NCI-H510A (cell line): ENCODE data around the gene BCL2.
"Not testable (repeated sequence)": the region's sequence is repeated elsewhere in the genome, so short reads cannot be mapped to it uniquely, and the experiment has no call there.

Source experiments
- DNase-seq: peaks from one replicate; lab custom pipeline; 2025; lab: John Stamatoyannopoulos, UW

BCL2 gene

DNA sequence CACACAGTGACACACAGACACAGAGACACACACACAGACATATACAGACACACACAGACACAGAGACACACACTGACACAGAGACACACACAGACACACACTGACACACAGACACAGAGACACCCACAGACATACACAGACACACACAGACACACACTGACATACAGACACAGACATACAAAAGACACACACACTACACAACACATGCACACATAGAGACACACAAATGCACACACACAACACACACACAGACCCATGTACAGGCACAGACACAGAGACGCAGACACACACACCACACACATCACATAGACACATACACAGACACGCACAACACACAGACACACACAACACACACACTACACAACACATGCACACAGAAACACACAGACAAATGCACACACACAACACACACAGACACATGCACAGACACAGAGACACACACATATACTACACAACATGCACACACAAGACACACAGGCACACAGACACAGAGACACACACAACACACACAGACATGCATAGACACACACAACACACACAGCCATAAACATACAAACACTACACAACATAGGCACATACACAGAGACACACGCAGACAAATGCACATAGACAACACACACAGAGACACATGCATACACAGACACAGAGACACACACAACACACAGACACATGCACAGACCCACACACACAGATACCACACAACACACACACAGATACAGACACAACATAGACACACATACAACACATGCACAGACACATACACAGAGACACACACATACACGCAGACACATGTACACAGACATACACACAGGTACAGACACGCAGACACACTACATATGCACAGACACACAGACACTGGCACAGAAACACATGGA is 120.5 kb downstream of the BCL2 start:
- no peak for DNase-seq

DNA sequence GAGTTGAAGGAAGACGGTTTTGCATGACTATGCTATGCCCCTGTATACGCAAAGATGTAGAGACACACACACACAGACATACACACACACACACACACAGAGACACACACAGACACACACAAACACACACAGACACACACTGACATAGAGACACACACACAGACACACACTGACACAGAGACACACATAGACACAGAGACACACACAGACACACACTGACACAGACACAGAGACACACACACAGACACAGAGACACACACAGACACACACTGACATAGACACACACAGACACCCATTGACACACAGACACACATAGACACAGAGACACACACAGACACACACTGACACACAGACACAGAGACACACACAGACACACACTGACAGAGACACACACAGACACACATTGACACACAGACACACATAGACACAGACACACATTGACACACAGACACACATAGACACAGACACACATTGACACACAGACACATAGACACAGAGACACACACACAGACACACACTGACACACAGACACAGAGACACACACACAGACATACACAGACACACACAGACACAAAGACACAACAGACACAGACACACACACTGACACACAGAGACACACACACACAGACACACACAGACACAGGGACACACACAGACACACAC is 121.3 kb downstream of the BCL2 start:
- DNase-seq = no peak

DNA sequence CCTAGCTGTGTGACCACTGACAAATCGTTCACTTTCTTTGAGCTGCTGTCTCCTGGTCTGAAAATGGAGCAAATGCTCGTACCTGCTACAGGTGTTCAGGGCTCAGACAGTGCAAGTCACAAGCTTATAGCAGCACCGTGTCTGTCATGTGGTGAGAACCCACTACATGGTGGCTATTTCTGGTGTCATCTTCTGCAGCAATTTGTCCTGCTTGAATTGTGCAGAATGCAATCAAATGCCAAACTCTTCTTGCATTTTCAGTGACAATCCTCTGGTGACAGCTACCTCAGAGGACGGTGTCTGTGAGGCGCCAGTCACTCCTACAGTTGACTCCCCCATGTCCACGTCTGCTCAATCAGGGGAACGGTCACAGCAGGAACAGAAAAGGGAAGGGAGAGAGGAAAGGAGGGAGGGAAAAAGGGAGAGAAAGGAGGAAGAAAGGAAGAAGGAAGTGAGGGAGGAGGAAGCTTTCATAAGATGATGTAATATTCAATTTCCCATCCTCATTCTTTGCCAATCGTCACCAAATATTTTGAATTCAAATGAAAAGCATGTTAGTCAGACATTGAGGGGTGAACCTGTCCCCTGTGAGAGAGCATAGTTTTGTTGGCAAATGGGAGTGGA is 122.2 kb downstream of the BCL2 start:
- no peak for DNase-seq

DNA sequence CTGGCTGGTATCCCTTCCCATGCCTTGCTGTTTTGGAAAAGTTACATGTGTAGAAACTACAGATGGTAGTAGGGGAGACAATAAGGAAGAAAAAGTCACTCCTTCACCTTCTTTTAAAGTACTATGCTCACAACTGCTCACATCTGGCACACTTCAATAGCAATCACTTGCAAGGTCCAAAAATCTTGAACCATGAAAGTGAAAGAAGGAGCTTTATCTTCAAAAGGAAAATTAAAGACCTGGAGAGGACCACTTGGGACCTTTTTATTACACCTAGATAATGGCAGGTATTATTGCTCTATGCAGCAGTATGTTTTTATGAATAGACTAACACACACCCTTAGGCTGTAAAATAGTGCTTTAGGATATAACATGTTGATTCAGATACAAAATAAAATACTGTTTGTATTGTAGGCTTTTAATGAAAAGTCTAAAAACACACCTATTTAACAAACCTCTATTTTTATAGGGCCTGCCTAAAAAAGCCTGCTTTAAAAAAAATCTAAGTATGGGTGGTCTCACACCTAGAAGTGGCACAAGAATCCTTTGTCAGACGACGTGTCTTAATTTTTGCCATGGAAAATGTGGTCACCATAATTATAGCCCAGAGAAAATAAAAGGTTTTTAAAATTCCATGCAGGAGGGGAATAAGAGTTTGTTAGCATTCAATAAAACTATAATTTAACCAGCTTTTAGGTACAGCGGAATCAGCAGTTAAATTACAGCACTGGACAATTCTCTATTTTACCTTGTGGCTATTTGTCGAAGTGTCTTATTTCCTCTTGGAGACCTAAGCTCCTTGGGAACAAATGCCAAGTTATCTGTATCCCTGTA is 124.0 kb downstream of the BCL2 start:
- DNase-seq = no peak

DNA sequence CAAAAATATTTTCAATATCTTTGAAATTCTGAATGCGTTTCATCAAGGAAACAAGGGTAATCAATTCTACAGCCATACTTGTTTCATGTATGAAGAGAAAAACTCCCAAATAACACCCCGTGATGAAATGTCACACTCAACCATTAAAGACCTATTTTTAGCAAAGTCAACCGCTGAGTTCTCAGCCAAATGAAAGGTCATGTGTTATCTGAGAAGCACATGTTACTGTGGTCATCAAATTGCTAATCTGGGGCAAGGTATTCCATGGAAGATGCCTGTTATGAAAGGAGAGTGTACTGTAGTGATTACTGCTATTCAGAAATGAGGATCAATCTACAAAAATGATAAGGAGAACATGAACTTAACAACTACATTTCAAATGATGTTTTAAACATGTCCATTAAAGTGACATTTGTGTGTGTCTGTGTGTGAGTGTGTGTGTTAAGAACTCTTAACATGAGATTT is 126.7 kb downstream of the BCL2 start:
- DNase-seq = no peak

DNA sequence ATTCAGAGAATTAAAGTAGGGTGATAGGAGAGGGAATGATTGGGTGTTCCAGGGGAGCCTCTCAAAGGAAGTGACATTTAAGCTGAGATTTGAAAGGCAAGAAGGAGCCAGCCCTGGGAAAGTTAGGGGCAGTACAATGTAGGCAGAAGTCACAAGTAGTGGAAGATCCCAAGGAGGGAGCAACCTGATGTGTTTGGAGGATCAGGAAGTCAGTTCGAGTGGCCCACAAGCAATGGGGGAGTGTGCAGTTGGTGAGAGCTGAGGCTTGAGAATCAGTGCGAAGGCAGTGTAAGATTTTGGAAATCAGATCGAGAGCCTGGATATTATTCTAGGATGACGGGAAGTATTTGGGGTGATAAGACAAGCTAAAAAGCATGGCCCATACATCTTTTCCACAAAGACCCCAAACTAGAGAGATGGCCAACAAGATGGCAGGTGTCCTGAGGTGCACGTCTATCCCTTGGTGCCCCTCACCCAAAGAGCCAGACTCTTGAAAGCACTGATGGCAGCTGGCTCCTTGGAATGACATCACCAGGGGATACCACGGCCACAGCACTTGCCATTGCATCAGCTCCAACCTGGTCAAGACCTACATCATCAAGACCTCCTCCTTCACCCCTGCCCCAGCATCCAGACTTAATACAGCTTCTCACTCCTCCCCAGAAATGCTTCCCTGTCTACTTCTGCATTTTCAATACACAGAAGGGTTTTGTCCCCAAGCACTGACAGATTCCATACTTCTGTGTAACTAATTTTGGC is 127.3 kb downstream of the BCL2 start:
- DNase-seq = no peak

DNA sequence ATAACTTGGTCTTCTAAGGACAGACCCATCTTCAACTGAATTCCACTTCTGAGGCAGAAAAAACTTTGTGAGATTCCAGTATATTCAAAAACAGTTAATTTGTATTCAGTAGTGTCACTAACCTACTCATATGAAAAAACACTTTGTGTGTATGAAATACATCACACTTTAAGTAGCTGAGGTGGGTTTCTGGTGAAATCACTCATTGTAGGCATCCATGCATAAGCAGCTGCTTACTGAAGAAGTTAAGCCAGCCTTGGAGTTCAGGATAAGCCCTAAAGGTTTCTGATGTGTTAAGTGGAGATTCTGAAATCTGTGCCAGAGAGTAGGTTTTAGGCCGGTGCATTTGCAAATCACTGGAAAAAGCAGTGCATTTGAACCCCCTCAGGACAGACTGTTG is 128.2 kb downstream of the BCL2 start:
- DNase-seq = no peak

DNA sequence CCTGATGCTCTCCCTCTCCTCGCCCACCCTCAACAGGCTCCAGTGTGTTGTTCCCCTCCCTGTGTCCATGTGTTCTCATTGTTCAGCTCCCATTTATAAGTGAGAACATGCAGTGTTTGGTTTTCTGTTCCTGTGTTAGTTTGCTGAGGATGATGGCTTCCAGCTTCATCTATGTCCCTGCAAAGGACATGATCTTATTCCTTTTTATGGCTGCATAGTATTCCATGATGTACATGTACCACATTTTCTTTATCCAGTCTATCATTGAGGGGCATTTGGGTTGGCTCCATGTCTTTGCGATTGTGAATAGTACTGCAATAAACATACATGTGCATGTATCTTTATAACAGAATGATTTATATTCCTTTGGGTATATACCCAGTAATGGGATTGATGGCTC is 128.7 kb downstream of the BCL2 start:
- not testable (repeated sequence) for DNase-seq

DNA sequence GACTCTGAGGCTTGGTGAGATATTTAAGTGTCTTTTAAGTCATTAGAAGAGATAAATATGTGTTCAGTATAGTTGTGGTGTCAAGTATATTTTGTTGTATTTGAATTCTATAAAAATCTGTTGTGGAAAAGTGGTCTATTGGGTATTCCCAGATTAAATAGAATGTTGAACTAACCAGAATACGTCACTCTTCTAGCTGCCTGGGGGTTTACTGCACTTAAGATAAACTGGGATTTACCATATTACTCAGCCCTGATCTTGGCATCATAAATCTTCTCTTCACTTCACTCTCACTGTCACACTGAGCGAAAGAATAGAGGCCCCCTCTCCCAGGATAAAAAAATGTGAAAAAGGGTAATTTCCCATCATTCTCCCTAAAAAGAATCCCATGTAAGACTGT is 129.8 kb downstream of the BCL2 start:
- no peak for DNase-seq

DNA sequence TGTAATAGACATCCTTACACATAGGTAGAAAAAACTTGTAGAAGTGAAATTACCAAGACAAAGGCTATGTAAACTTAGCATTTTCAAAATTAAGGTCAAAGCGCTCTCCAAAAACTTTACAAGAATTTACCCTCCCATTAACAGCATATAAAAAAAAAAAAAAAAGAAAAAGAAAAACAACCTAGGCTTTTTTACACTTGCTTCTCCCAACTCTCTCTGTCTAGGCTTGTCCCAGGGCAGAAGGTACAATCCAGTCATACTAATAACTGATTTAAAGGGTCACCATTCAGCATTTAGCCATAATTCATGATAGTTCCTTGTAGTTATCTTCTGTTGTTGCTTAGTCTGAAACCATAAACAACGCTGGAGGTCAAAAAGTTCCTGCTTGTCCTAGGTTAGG is 130.5 kb downstream of the BCL2 start:
- DNase-seq = no peak

DNA sequence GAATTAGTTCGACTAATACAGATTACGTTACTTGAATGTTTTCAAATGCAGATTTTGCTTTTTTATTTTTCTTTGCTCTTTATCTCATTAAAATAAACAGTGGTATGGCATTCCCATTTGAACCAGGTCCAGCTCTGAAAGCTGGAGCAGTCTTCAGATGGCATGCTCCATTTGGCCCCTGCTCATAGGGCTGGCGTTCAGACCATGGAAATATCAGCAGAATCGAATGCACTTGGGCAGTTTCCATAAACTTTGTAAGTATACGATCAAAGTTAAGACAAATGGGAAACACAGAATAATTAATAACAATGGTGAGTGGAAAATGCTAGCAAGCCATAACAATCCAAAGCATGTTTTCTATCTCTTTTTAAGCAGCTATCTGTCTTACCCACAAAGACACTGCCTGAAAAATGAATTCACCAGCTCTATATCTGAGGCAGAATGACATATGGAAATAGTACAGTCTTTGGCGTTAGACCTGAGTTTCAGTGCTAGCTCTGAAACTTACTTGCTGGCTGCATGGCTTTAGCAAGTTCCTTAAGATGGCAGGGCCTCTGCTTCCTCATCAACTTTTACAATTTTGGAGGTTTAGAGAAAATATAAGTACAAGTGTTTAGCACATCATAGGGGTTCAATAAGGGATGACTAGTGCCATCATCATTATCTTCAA is 131.6 kb downstream of the BCL2 start:
- DNase-seq = no peak

DNA sequence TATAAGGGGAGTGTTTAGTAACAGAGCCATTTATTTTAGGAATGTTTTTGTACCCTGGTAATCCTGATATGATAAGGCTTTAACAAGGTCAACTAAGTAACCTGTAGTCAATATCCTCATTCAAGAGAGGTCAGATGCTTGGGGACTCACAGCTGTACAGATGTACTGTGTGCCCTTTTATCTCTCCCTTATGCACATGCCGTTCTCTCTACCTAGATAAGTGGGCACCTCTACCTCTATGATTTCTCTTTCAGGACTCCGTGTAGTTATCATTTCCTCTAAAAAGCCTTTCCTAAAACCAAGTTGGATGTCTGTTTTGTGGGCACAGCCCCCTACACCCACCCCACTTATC is 132.4 kb downstream of the BCL2 start:
- DNase-seq = no peak

DNA sequence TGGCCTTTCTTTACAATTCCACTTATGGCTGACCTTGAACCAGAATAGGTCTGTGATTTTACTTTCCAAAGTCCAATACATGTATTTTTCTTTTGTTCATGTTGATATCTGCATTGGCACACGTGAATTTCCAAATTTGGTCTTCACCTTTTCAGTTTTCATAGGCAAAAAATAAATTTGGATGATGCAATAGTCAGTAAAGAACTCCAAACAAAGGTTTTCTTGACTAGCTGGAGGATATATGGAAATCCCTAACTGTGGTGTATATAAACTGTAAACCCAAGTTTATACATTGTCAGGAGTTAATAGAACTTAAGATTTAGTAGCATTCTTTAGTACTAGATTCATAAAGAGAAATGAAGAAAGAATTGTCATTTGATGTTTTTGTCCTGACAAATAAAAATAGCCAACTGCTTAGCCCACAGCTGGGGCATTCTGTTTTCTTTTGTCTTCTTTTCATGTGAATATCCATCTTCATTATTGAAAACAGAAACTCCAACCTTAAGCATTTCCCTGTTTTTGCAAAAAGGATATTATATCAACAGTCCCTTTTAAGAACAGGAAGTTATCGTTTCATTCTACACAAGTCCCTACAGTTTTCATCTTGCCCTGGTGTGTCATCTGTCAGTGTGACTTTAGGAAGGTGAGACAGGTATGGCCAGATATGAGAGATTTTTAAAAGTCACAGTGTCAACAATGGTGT is 132.9 kb downstream of the BCL2 start:
- DNase-seq = no peak

DNA sequence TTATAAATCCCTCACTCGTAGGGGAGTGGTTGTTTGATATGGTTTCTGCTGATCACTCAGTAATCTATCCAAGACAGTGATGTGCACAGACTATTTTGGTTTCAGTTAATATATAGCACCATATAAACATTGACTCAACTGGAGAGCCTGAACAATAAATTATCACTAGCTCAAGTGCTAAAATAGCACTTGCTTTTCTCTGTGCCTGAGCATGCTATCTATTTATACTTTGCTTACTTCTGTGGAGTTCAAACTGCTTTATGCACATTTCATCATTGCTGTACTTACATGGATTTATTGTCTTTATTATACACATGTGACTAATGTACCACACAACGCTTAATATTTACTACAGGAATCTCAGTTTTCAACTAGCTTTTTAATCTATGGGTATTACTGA is 133.6 kb downstream of the BCL2 start:
- peak; percentile 31 for DNase-seq

DNA sequence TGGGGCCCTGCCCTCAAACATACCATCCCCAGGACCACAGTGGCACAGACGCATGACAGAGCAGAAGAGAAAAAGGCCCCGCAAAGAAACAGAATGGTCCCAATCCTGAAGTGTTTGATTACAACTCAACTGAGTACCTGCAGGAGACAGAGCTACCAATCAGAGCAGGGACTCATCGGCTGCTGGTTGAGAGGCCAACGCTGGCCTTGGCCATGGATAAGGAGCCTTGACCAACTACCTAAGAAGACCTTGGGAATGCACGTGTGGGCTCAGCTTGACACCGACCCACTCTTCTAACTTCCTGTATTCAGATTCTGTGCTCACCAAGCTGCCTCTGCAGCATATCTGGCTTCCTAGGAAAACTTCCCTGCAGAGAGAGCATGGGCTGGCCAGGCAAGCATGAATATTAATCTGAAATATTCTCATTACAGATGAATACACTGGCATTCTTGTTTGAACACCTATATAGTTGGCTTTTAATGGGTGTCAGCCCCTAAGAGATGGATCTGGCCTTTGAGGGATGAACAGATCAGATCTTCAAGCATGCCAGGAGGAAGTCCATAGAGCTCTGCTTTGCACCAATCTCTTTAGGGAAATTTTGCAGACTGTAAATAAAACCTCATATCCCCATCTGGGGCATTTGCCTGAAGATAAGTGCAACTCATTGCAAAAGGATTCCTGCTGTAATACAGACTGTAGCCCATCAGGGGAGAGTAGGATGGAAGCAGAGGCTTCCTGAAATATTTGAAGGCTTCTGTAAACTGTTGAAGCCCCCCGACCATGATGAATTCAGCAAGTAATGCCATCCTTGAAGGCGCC is 135.4 kb downstream of the BCL2 start:
- DNase-seq = no peak

DNA sequence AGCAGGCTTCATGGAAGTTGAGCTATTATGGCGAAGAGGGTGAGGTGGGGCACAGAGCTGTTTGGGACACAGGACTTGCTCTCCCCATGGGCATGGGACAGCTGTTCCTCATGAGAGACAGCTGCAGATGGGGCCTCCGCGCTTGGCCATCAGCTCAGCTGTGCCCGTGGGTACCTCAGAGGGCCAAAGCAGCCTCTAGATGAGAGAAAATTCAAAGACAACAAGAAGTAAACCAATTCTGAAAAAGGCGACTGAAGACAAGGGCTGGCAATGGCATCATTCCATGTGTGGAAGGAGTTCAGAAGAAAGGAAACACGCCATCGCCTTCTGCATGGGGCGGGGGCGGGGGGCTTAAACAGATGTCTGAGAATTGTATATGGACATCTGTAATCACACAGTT is 136.2 kb downstream of the BCL2 start:
- no peak for DNase-seq

DNA sequence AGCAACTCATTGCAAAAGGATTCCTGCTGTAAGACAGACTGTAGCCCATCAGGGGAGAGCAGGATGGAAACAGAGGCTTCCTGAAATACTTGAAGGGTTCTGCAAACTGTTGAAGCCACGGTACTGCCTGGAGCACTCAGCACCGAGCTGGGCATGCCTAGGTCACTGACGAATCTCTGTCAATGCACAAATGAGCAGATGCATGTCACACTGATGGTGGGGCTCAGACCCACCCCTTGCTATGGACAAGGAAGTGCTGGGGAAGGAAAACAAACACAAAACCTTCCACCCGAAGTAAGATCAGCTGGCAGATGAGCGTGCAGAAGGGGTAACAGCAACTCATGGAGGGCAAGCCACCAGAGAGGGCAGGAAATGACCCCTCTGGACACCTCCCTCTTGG is 136.7 kb downstream of the BCL2 start:
- DNase-seq = no peak

DNA sequence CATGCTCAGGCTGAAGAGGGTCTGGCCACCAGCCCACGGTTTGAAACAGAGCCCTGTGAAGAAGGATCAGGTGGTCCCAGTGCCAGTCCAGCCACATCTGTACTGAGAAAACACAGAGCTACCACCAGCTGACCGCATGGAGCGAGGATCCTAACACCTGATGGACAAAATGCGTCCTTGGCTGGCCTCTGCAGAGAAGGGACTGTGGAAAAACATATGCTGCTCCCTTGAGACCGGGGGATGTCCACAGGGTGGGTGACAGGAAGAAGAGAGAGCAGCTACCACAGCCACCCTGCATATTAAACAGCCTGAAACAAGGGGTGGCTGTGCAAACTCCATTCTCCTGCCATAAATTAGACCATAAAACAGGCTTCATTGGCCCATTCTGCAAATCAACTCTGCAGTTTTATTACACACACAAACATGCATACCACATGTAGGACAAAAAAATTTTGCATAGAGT is 137.2 kb downstream of the BCL2 start:
- no peak for DNase-seq

DNA sequence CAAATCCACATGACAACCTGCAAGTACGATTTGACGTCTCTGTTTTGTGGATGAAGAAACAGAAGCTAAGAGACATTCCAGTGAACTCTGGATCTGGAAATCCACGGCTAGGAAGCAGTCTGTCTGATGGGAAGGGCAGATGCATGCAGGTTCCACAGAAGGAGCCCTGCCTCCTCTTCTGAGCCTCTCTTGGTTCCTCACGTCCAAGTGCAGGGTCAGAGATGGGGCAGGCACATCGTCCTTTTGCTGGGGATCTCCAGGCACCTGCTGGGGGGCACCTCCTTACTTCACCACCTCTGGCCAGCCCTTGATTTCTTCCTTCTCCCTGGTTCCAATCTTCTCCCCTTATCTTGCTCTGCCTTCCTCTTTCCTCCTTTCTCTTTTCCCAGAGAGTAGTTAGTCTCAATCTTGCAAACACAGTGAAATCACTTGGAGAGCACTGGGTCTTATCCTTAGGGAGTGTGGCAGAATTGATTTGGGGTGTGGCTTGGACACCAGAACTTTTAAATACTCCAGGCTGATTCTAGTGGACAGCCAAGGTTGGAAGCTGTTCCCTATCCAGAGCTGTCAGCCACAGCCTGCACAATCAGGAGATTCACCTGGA is 137.8 kb downstream of the BCL2 start:
- DNase-seq = no peak
